Measurements from ENCODE around the gene SOBP. TPM values are rescaled to one million over a fixed set of nuclear protein-coding genes. Genes with fewer than 3 reads are reported as not detected.
A peak's percentile ranks its signal among the peaks of the same experiment; 100 is the strongest.

The SOBP gene
- total RNA-seq, 2 experiments from 2014 or later = 1.2 to 1.4 TPM

DNA sequence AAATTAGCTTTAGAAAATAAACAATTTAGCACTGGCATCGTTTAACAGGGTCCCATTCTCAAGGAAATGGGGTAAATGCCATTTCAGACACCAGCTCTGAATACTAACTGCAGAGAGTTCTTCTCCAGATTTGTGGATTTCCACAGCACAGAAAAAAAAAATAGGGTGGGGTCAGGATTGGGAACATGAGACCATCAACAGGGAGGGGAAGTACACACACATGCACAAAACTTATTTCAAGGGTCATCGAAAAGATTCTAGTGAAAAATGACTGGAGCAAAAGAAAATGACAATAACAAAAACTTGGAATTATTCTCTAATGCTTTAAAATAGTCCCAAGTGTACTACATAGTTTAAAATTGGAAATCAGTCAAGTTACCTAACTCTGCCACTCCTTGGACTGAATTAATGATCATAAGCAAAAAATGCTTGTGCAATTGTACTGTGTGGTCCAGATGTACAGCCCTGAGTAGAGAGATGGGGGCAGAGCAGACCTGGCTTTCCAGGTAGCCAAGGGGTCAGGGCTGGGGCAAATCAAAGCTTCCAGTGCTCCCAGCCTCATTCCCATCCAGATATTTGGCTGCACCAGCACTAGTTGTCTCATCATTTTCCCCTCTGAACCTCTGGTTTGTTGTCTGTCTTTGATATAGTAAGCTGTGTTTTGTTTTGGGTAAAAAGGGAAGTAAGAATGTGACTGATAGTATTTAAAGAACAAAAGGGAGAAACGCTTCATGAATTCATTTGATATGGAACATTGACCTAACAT is 152.4 kb downstream of the SOBP start:
- POLR2A ChIA-PET = interaction anchor here (1.3 kb wide), 1 partner anchor 15 kb away, joined by 5 read pairs; no protein-coding TSS in a partner anchor
- Mint-ChIP-seq H3K9me3 (no peaks in the 10 kb centered on the region), H3K36me3 (no peaks in the 10 kb centered on the region), H3K4me1 (peaks cover 6% of the 10 kb centered on the region), H3K4me3 (no peak overlapping the region), H3K27ac (peak overlapping the region; percentile 8), H3K27me3 (peaks cover 17% of the 10 kb centered on the region)
- ATAC-seq (ENCODE audit: low read depth) (no peak), DNase-seq (no peak)

DNA sequence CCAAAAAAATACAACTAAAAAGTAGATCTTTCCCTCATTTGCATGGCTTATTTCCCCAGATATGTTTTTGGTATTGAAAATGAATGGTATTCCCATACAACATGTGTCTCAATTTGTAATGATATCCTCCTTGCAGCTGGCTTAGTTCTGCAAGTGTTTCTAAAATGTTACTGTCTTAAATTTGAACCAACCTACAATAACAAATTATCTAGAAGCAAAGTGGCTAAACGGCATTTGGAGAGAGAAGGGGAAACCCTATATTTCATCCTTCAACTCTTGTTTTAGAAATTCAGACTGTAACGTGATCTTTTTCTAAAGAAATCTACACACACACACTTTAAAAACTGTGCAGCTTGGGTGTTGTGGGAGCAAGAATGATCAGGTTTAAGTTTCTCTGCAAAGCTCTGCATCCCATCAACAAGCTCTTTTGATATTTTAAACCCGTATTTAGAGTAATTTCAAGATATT is 153.0 kb downstream of the SOBP start:
- Mint-ChIP-seq H3K4me3 (no peak overlapping the region), H3K4me1 (peaks cover 3% of the 10 kb centered on the region), H3K27ac (no peak overlapping the region), H3K9me3 (no peaks in the 10 kb centered on the region), H3K27me3 (peaks cover 17% of the 10 kb centered on the region), H3K36me3 (no peaks in the 10 kb centered on the region)
- no peak for ATAC-seq (ENCODE audit: low read depth)
- DNase-seq = no peak
- POLR2A ChIA-PET = interaction anchor here (1.3 kb wide), 1 partner anchor 15 kb away, joined by 5 read pairs; no protein-coding TSS in a partner anchor

DNA sequence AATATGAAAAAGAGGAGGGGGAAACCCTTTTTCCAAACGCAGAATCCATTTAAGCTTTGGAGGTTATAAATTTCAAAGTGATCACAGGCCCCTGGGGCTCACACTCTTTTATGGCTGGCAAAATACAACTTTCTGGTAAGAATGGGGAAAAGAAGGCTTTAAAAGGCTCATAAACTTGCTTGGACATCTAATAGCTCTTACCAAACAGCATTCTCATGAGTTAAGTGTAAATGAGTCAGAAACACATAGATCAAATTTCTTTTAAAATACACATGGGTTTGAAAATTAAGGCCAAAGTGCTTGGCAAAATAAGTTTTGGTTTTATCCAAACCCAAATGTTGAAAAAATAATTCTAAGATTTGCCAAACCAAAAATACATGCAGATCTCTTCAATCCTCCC is 154.6 kb downstream of the SOBP start:
- POLR2A ChIA-PET = interaction anchor here (1.0 kb wide), 1 partner anchor 11 kb away, joined by 3 read pairs; no protein-coding TSS in a partner anchor
- DNase-seq (no peak), ATAC-seq (ENCODE audit: low read depth) (no peak)
- H3K27me3 Mint-ChIP-seq = peaks cover 17% of the 10 kb centered on the region
- H3K36me3 Mint-ChIP-seq = no peaks in the 10 kb centered on the region
- H3K4me3 Mint-ChIP-seq = no peak overlapping the region
- H3K4me1 Mint-ChIP-seq = peaks cover 5% of the 10 kb centered on the region
- no peak overlapping the region for H3K27ac Mint-ChIP-seq
- H3K9me3 Mint-ChIP-seq = no peaks in the 10 kb centered on the region

DNA sequence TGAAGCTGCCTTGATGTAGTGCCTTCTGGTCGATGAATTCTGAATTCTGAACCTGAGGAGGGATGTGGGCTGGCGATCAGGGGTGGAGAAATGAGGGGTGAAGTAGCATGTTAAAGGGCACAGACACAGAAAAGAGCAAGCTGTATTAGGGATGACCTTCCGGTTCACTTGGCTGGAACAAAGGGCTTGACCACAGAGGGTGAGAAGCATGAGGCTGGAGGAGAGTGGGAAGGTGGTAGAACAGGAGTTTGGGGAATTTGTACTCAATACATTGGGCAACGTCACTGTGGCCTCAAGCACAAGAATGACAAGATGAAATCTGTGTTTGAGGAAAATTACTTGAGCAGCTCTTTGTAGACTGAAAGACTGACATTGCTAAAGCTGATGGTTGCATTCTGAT is 155.8 kb downstream of the SOBP start:
- no peak overlapping the region for H3K4me3 Mint-ChIP-seq
- POLR2A ChIA-PET = no interaction called here
- ATAC-seq (ENCODE audit: low read depth) (no peak), DNase-seq (no peak)
- H3K36me3 Mint-ChIP-seq = no peaks in the 10 kb centered on the region
- H3K27me3 Mint-ChIP-seq = peaks cover 7% of the 10 kb centered on the region
- peaks cover 5% of the 10 kb centered on the region for H3K4me1 Mint-ChIP-seq
- H3K27ac Mint-ChIP-seq = no peak overlapping the region
- no peaks in the 10 kb centered on the region for H3K9me3 Mint-ChIP-seq

DNA sequence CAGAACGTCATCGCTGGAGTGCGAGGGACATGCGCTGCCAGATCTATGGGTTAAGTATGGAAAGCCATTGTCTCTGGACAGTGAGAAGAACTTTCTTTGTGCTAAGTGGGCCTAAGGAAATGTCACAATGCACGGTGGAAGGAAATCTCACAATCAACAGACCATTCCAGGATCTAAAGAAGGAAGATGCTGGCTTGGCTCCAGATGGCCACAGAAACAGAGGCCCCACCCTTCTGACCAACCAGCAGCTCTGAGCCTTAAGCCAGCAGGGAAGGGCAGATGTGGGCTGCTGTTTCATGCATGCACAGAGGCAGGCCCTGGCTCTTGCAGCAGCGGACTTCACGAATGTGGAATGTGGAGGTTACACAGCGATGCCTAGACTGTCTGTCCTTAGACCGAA is 156.3 kb downstream of the SOBP start:
- no peaks in the 10 kb centered on the region for H3K9me3 Mint-ChIP-seq
- H3K36me3 Mint-ChIP-seq = peaks cover under 1% of the 10 kb centered on the region
- H3K4me1 Mint-ChIP-seq = peaks cover 5% of the 10 kb centered on the region
- H3K4me3 Mint-ChIP-seq = no peak overlapping the region
- ATAC-seq (ENCODE audit: low read depth) (no peak), DNase-seq (no peak)
- peaks cover 7% of the 10 kb centered on the region for H3K27me3 Mint-ChIP-seq
- POLR2A ChIA-PET = no interaction called here
- H3K27ac Mint-ChIP-seq = no peak overlapping the region

DNA sequence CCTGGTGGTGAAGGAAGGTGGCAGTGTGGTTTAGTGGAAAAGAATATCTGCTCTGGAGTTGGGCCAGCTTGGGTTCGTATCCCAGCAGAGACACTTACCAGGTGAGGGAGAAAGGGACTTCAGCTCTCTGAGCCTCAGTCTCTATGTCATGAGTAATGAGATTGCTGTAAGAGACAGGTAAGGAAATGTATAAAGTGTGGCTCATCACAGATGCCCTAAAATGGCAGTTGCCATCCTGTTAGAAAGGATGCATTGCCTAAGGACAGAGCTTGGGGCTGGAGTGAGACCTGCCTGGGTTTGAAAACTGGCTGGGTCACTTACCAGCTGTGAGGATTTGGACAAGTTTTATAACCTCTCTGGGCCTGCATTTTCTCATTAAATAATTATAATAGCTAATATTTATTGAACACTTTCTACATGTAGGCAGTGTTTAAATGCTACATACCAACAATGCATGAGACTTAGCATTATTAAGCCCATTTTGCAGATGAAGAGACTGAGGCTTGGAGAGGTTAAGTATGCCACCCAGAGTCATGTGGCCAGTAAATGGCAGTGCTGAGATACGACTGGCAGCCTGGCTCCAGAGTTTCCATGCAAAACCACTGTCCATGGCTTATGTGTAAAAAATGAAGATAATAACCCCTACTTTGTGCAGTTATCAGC is 157.0 kb downstream of the SOBP start:
- H3K9me3 Mint-ChIP-seq = peaks cover 1% of the 10 kb centered on the region
- no peak for ATAC-seq (ENCODE audit: low read depth)
- peaks cover 5% of the 10 kb centered on the region for H3K4me1 Mint-ChIP-seq
- no peak overlapping the region for H3K27ac Mint-ChIP-seq
- H3K36me3 Mint-ChIP-seq = peaks cover 2% of the 10 kb centered on the region
- DNase-seq = no peak
- no peak overlapping the region for H3K4me3 Mint-ChIP-seq
- POLR2A ChIA-PET = no interaction called here
- peaks cover 7% of the 10 kb centered on the region for H3K27me3 Mint-ChIP-seq

DNA sequence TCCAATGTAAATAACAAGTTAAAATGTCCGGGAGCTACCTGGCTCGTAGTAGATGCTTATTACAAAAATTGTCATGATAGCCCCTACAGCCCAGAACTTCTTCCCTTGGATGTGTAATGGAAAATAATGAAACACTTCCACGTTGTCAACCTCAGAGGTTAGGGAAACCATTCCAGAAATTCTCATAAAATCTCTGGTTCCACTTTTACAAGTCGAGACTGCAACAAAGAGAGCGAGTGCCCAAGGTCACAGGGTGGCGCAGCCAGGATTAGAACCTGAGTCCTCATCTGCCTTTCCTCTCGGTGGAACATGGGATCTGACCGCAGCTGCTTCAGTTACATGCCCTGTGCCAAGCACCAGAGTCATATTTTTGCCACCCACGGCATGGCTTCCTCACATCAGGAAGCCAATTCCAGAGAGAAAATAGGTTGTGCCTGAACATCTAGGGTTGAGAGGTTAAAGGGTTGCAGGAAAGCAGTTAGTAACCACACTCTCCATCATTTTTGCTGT is 157.6 kb downstream of the SOBP start:
- Mint-ChIP-seq H3K27ac (no peak overlapping the region), H3K4me1 (peaks cover 7% of the 10 kb centered on the region), H3K27me3 (peaks cover 5% of the 10 kb centered on the region), H3K36me3 (peaks cover 2% of the 10 kb centered on the region), H3K4me3 (no peak overlapping the region), H3K9me3 (peaks cover 4% of the 10 kb centered on the region)
- DNase-seq = no peak
- POLR2A ChIA-PET = no interaction called here
- no peak for ATAC-seq (ENCODE audit: low read depth)

DNA sequence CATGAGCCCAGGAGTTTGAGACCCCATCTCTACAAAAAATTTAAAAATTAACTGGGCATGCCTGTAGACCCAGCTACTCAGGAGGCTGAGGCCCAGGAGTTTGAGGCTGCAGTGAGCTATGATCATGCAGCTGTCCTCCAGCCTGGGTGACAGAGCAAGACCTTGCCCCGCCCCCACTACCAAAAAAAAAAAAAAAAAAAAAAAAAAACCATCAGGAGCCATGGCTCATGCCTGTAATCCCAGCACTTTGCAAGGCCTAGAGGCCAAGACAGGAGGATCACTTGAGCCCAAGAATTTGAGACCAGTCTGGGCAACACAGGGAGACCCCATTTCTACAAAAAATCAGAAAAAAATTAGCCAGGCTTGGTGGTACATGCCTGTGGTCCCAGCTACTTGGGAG is 159.1 kb downstream of the SOBP start:
- Mint-ChIP-seq H3K27me3 (peaks cover 4% of the 10 kb centered on the region), H3K36me3 (peaks cover 2% of the 10 kb centered on the region)
- POLR2A ChIA-PET = no interaction called here

DNA sequence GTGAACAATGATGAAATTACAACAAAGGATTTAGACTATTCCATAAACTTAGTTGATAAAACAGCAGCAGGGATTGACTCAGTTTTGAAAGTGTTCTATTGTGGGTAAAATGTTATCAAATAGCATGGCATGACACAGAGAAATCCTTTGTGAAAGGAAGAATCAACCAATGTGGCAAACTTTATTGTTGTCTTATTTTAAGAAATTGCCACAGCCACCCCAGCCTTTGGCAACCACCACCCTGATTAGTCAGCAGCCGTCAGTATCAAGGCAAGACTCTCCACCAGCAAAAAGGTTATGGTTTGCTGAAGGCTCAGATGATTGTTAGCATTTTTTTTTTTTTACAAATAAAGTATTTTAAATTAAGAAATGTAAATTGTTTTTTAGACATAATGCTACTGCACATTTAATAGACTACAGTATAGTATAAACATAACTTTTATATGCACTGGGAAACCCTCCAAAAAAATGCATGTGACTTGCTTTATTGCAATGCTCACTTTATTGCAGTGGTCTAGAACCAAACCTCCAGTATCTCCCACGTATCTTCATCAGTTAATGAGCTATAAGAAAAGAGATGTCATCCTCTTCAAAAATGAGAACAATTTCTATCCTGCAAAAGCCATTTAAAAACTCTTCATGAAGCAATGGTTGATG is 162.7 kb downstream of the SOBP start:
- POLR2A ChIA-PET = interaction anchor here (1.1 kb wide), 1 partner anchor 33 kb away, joined by 3 read pairs; no protein-coding TSS in a partner anchor
- H3K9me3 Mint-ChIP-seq = peaks cover 4% of the 10 kb centered on the region
- no peaks in the 10 kb centered on the region for H3K27me3 Mint-ChIP-seq
- DNase-seq = no peak
- H3K36me3 Mint-ChIP-seq = peaks cover 2% of the 10 kb centered on the region
- no peak overlapping the region for H3K4me3 Mint-ChIP-seq
- H3K27ac Mint-ChIP-seq = no peak overlapping the region
- ATAC-seq (ENCODE audit: low read depth) = no peak
- H3K4me1 Mint-ChIP-seq = peaks cover 31% of the 10 kb centered on the region

More for the DNA sequence above, 159.1 kb downstream of the SOBP start:
- Mint-ChIP-seq H3K9me3 (peaks cover 4% of the 10 kb centered on the region), H3K4me3 (no peak overlapping the region), H3K27ac (no peak overlapping the region), H3K4me1 (peaks cover 7% of the 10 kb centered on the region)
- DNase-seq (no peak), ATAC-seq (ENCODE audit: low read depth) (no peak)

DNA sequence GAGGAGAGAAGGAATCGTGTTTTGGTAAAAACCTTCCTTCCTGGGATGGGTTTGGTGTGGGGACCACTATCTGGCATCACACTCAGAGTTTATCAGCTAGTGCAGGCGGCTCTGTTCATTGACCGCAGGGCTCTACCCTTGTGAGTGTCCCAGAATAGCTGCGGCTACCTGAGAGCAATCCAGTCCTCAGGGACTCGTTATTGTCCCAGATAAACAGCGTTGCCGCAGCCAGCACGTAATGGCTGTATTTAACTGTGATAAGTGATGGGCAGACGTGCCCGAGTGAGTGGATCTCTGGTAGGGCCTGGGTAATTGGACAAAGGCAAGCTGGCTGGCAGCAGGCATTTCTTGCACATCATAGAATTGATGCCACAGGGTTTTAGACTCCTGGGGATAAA is 163.3 kb downstream of the SOBP start:
- Mint-ChIP-seq H3K27ac (no peak overlapping the region), H3K4me3 (no peak overlapping the region), H3K27me3 (no peaks in the 10 kb centered on the region), H3K9me3 (peaks cover 4% of the 10 kb centered on the region), H3K36me3 (peaks cover 2% of the 10 kb centered on the region), H3K4me1 (peaks cover 35% of the 10 kb centered on the region)
- DNase-seq = no peak
- POLR2A ChIA-PET = interaction anchor here (1.1 to 5.3 kb wide), 2 partner anchors 34 to 194 kb away, joined by 3 to 53 read pairs; partner anchors contain the start of gene PDSS2
- ATAC-seq (ENCODE audit: low read depth) = no peak

DNA sequence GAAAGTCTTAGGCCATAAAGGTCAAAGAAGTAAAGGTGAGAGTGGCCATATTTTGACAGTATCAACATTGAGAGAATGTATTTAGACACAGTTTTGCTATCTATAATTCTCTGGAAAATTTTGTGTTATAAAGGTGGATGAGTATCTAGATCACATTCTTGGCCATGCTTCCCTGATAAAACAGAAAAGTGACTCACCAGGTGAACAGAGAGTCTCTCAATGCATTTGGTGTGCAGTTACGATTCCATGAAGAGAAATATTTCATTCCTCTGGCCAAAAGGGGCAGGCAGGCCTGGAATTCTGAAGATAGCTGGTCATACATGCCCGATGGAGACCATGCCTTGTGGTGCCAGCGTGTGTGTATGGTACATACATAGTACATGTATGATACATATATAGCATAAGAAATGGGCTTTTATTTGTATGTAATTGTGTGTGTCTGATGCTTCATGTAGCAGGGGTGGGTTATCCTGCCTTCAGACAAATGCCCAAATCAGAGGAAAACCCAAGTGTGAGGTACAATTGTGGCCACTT is 164.0 kb downstream of the SOBP start:
- Mint-ChIP-seq H3K4me3 (no peak overlapping the region), H3K9me3 (peaks cover 4% of the 10 kb centered on the region), H3K4me1 (peaks cover 38% of the 10 kb centered on the region), H3K36me3 (peaks cover 2% of the 10 kb centered on the region), H3K27ac (no peak overlapping the region), H3K27me3 (no peaks in the 10 kb centered on the region)
- ATAC-seq (ENCODE audit: low read depth) = no peak
- POLR2A ChIA-PET = interaction anchor here (1.1 to 5.3 kb wide), 2 partner anchors 35 to 194 kb away, joined by 3 to 53 read pairs; partner anchors contain the start of gene PDSS2
- DNase-seq = no peak

DNA sequence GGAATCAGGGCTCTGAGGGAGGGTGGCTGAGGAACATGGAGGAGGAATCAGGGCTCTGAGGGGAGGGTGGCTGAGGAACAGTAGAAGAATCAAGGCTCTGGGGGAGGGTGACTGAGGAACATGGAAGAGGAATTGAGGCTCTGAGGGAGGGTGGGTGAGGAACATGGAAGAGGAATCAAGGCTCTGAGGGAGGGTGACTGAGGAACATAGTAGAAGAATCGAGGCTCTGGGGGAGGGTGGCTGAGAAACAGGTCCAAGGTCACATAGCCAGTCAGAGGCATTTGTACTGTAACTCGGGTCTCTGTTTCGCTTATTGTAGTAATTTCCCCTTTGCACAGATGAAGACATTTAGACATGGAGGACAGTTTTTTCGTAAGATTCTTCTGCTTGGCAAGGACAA is 164.8 kb downstream of the SOBP start:
- POLR2A ChIA-PET = interaction anchor here (1.4 to 5.3 kb wide), 3 partner anchors 22 to 195 kb away, joined by 3 to 53 read pairs (median 7); partner anchors contain the start of gene PDSS2
- DNase-seq (no peak), ATAC-seq (ENCODE audit: low read depth) (no peak)
- Mint-ChIP-seq H3K27ac (no peak overlapping the region), H3K9me3 (peaks cover 4% of the 10 kb centered on the region), H3K4me1 (peaks cover 42% of the 10 kb centered on the region), H3K27me3 (no peaks in the 10 kb centered on the region), H3K36me3 (peaks cover 5% of the 10 kb centered on the region), H3K4me3 (no peak overlapping the region)

DNA sequence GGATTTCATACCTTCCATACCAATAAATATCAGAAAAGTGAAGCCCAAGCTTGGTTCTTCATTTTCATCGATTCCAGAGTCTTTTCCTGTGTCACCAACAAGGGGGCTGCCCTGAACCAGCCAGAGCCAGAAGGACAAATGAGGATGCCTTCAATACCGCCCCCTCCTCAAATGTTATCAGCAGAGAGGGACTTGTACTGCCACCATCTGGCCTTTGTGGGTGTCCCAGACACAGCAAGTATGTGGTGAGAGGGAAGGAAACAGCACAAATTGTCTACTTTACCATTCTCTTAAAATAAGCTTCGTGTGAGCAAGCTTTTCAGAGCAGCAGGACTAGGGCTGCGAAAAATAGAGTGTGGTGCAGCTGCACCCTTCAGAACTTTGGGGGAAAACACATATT is 165.3 kb downstream of the SOBP start:
- no peak for DNase-seq
- Mint-ChIP-seq H3K9me3 (peaks cover 4% of the 10 kb centered on the region), H3K4me3 (no peak overlapping the region), H3K27ac (no peak overlapping the region), H3K4me1 (peaks cover 46% of the 10 kb centered on the region), H3K36me3 (peaks cover 5% of the 10 kb centered on the region), H3K27me3 (no peaks in the 10 kb centered on the region)
- POLR2A ChIA-PET = interaction anchor here (0.6 to 5.3 kb wide), 5 partner anchors 11 to 196 kb away, joined by 3 to 53 read pairs (median 3); partner anchors contain the start of gene PDSS2
- no peak for ATAC-seq (ENCODE audit: low read depth)
